GM19328 (cell line): ENCODE data around the gene LENG9.
A peak's percentile ranks its signal among the peaks of the same experiment; 100 is the strongest.
"Not testable (repeated sequence)": the region's sequence is repeated elsewhere in the genome, so short reads cannot be mapped to it uniquely, and the experiment has no call there.

ENCODE experiments used
- ATAC-seq: cut with Tn5 transposase; IDR thresholded peaks from one replicate; pipeline ENCODE4 v1.9.1; 2021; ENCODE audit warnings: mild to moderate bottlenecking, moderate library complexity; ENCODE audit not compliant: unreplicated experiment

Gene LENG9

GRCh38 chr19:54463531-54464043, at the start of gene LENG9:
LENG9 (minus strand) TSS chr19:54463778; CDS start chr19:54463526, 252 bp downstream.
- peak; percentile 44 for ATAC-seq

GRCh38 chr19:54509200-54509940, 45.8 kb upstream of the LENG9 start:
- ATAC-seq, result not testable (repeated sequence)

GRCh38 chr19:54508487-54508886, 44.9 kb upstream of the LENG9 start:
- ATAC-seq, result not testable (repeated sequence)

GRCh38 chr19:54507824-54508223, 44.2 kb upstream of the LENG9 start:
- ATAC-seq, result no peak

DNA sequence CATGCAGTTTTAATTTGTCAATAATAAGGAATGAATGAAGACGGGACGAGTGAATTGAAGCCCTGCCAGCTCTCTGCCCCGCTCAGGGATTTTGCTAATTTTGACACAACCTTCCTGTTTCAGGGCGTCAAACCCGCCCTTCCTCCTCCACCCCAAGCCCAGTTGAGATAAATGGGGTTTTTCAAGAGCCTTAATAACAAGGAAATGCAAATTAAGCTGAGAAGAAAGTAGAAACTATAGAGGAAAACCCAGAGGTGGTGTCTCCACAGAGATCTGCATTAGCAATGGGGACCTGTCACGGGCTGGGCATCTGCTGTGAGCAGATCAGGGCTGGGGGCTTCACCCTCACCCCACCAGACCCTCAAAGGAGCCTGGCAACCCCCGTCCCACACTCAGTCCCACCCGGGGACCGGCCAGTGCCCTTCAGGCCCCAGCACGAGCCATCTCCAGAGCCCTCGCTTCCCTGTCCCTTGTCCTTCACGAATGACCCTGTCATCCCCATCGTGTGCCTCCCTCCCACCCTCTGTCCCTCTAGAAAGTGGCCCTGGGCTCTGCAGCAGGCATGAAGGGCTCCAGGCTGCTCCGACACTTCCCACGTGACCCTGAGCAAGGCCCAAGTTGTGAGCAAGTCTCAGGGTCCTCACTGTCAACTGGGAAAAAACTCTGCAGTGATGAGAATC, 43.6 kb upstream of the LENG9 start:
- not testable (repeated sequence) for ATAC-seq

- no peak for ATAC-seq
These were observed 42.5 kb upstream of the LENG9 start for GRCh38 chr19:54506079-54506478.

GRCh38 chr19:54505542-54505941, 42.0 kb upstream of the LENG9 start:
- not testable (repeated sequence) for ATAC-seq

DNA sequence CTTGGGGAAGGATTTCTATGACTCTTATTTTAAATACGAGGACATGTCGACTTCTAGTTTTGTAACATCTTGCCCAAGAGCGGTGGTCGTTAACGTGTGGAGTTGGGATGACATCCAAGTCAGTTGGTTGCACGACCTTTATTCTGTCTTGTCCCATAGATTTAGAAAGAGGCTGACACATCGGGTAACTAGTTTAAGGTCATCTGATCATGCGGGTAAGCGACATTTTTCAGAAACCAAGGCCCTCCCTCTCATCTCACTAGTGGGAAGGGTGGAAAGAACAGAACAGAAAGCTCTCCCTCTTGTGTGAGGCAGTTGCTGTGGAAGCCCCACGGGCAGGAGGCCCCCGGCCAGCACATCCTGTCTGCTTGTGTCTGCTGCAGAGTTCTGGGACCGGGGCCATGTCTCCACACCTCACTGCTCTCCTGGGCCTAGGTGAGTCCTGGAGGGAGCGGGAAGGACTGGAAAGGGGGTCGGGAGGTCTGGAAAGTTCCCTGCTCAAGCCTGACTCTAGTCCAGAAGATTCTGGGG, 39.0 kb upstream of the LENG9 start, which contains the start of gene LAIR2:
Gene LAIR2 (plus strand): TSS at position 314 of the 531 bp plus-strand sequence. CDS start 88 bp downstream, at position 402.
- no peak for ATAC-seq

GRCh38 chr19:54498451-54498772, 34.8 kb upstream of the LENG9 start:
- not testable (repeated sequence) for ATAC-seq

DNA sequence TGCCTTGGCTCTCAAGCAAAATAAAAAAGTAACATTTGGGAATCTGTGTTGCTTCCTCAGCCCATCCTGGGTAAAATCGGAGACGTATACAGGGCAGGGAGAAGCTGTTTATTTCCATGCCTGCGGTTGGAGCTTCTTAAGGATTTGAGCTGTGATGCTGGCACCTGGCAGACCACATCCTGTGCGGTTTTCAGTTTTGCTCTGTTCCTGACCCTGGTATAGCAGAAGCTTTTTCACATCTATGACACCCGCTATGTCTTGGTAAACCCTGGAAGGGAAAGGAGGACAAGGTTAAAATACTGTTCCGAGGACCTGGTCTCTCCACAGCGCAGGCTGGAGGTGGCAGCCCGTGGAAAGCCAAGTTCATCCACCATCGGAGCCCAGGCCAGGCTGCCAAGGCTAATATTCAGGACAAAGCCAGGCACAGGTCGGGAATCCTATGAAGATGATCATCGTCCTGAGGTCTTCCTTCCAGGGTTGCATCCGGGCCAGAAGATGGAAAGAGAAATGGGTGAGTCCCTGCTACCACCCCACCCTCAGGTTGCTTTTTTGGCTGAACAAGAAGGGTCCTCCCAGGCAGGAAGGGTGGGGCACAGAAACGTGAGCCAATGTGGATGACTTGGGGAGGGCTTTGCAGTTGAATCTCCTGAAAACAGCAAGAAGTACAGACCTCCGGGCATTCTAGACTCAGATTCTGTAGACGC, 34.3 kb upstream of the LENG9 start:
- ATAC-seq, result not testable (repeated sequence)

DNA sequence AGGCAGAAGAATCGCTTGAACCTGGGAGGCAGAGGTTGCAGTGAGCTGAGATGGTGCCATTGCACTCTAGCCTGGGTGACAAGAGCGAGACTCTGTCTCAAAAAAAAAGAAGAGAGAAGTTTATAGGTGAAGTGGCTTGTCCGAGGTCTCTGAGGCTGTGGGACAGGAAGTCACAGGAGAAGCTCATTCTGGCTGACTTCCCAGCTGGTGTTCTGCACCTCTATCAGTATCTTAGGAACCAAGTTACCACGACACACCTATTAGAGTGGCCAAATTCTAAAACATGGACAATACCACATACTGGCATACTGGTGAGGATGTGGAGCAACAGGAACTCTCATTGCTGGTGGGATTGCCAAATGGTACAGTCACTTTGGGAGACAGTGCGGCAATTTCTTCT, 31.7 kb upstream of the LENG9 start:
- ATAC-seq, result not testable (repeated sequence)

- ATAC-seq, result no peak
These were observed 30.5 kb upstream of the LENG9 start for GRCh38 chr19:54493967-54494585.

DNA sequence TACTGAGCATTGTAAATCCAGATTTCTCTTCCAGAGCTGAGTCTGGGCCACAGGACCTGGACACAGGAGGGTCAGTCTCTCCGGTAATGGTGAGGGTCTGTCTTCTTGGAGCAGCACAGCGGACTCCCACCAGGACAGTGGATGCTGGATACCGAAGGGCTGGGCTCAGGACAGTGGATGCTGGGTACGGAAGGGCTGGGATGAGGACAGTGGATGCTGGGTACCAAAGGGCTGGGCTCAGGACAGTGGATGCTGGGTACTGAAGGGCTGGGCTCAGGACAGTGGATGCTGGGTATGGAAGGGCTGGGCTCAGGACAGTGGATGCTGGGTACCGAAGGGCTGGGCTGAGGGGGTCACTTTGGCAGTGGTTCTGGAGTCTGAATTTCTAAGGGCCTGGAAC, 29.5 kb upstream of the LENG9 start:
- not testable (repeated sequence) for ATAC-seq

DNA sequence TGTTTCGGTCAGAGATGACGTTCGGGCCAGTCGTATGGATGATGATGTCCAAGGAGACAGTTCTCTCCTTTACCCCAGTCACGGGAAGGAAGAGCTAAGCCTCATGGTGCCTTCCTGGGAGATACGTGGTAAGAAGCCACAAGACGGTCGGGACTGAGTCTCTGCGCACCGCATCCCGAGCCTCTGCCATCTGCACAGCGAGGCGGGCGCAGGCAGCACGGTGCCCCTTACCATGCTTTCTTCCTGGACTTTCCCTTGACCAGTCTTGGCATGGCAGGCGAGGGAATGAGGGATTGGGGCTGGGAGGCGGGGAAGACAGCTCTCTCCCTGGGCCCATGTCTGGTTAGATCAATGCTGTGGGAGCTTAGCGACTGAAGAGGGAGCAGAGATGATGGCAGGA, 29.0 kb upstream of the LENG9 start:
- no peak for ATAC-seq

DNA sequence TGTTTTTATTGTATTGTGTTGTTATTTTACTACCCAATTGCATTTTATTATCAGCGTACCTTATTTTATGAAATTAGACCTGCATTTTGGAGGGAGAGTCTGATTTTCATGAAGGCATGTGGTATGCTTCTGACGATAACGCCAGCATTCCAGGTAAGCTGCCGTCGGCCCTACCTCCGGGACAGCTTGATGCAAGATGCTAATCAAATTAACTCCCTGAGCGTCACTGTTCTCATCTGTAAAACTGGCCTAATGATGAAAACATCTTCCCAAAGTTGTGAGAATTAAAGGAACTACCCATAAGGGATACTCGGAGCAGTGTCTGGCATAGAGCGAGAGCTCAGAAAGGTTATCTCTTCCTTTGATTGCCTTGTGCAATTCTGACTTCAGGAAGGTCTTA, 26.2 kb upstream of the LENG9 start:
- no peak for ATAC-seq

GRCh38 chr19:54489341-54489740, 25.8 kb upstream of the LENG9 start:
- ATAC-seq, result no peak

GRCh38 chr19:54485851-54486250, 22.3 kb upstream of the LENG9 start:
- no peak for ATAC-seq

- no peak for ATAC-seq
These were observed 20.9 kb upstream of the LENG9 start for GRCh38 chr19:54484451-54484850.

DNA sequence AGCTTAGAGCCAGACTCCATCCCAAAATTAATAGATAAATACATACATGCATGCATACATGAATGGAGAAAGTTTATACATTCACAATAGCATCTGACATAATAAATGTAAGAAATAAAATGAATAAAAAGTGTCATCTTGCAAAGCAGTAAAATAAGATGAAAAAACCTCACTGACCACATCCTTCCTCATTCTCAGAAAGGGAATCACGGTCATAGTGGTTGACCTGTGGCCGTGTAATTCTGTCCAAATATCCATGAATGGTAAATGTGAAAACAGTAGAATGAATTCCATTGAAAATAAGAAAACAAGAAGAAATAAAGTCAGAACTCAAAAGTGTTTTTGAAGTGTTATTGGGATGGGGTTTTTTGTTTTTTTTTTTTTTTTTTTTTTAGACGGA, 19.3 kb upstream of the LENG9 start:
- ATAC-seq, result no peak

DNA sequence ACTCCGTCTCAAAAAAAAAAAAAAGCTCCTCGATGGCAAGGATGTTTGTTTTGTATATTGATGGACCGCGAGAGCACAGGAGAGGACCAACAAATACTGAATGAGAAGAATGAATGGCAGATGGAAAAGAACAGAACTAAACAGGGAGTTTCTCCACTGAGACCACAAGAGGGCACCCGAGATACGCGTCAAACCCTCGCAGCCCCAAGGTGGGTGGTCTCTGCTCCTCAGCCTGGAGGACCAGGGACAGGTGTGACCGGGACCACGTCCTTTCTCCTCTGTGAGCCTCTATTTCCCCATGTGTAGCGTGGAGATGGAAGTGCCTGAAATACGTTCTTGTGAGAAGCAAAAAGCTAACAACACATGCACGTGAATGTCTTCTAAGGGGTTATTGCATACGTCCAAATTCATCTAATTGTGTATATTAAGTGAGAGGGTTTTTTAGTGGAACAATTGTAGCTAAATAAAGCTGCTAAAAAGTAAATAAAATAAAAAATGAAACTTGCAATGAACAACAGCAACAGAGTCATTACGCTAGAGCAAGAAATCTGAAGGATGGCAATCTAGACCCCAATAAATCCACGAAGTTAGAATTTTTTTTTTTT, 17.9 kb upstream of the LENG9 start:
- no peak for ATAC-seq
